ENCODE measurements around the gene BRAT1. TPM values are rescaled to one million over a fixed set of nuclear protein-coding genes. Genes with fewer than 3 reads are reported as not detected.

Gene BRAT1
- polyA plus RNA-seq, 1 donor from 2014 or later = 39.4 TPM

GRCh38 chr7:2510909-2511768 is 44.2 kb downstream of the BRAT1 start:
- Mint-ChIP-seq H3K27ac (peak overlapping the region; percentile 98 to 100 (median 98)), H3K4me3 (peak overlapping the region; percentile 75 to 94 (median 90)), H3K4me1 (peaks cover 4 to 34% (median 28%) of the 10 kb centered on the region in 3 donors), H3K9me3 (no peaks in the 10 kb centered on the region), H3K36me3 (no peaks in the 10 kb centered on the region), H3K27me3 (no peaks in the 10 kb centered on the region)

- H3K27ac Mint-ChIP-seq = peak overlapping the region; percentile 98 to 100 (median 98)
- H3K4me1 Mint-ChIP-seq = peaks cover 4 to 34% (median 28%) of the 10 kb centered on the region in 3 donors
- H3K27me3 Mint-ChIP-seq = no peaks in the 10 kb centered on the region
These were observed 45.1 kb downstream of the BRAT1 start for GRCh38 chr7:2510130-2510776.

GRCh38 chr7:2509298-2509906 is 45.9 kb downstream of the BRAT1 start:
- Mint-ChIP-seq H3K27me3 (no peaks in the 10 kb centered on the region), H3K36me3 (no peaks in the 10 kb centered on the region), H3K4me1 (peaks cover 4 to 34% (median 28%) of the 10 kb centered on the region in 3 donors), H3K4me3 (peak overlapping the region; percentile 77 to 89 (median 84)), H3K27ac (peak overlapping the region; percentile 98 to 100 (median 98)), H3K9me3 (no peaks in the 10 kb centered on the region)

More at GRCh38 chr7:2510130-2510776, 45.1 kb downstream of the BRAT1 start:
- Mint-ChIP-seq H3K36me3 (no peaks in the 10 kb centered on the region), H3K4me3 (peak overlapping the region; percentile 75 to 94 (median 90)), H3K9me3 (no peaks in the 10 kb centered on the region)

GRCh38 chr7:2508327-2509215 is 46.8 kb downstream of the BRAT1 start:
- H3K36me3 Mint-ChIP-seq = no peaks in the 10 kb centered on the region
- H3K9me3 Mint-ChIP-seq = no peaks in the 10 kb centered on the region
- H3K4me3 Mint-ChIP-seq = peak overlapping the region; percentile 77 to 89 (median 84)
- peaks cover 4 to 34% (median 28%) of the 10 kb centered on the region in 3 donors for H3K4me1 Mint-ChIP-seq
- H3K27me3 Mint-ChIP-seq = no peaks in the 10 kb centered on the region
- peak overlapping the region; percentile 98 to 100 (median 98) for H3K27ac Mint-ChIP-seq

- Mint-ChIP-seq H3K4me1 (peaks cover 4 to 30% (median 25%) of the 10 kb centered on the region in 3 donors), H3K36me3 (no peaks in the 10 kb centered on the region), H3K27ac (peak overlapping the region; percentile 98 to 100 (median 98)), H3K9me3 (no peaks in the 10 kb centered on the region), H3K27me3 (no peaks in the 10 kb centered on the region), H3K4me3 (peak overlapping the region; percentile 77 to 89 (median 84))
These were observed 47.4 kb downstream of the BRAT1 start for GRCh38 chr7:2507917-2508306.

GRCh38 chr7:2507208-2507916 is 48.0 kb downstream of the BRAT1 start:
- Mint-ChIP-seq H3K36me3 (no peaks in the 10 kb centered on the region), H3K9me3 (no peaks in the 10 kb centered on the region), H3K27me3 (no peaks in the 10 kb centered on the region), H3K27ac (peak overlapping the region; percentile 98 to 100 (median 98)), H3K4me3 (peak overlapping the region in 1 of 4 donors; percentile 81), H3K4me1 (peaks cover 4 to 24% (median 19%) of the 10 kb centered on the region in 3 donors)

GRCh38 chr7:2505401-2505800 is 49.9 kb downstream of the BRAT1 start:
- H3K4me1 Mint-ChIP-seq = peaks cover 0 to 15% (median 13%) of the 10 kb centered on the region in 3 donors
- H3K4me3 Mint-ChIP-seq = no peak overlapping the region
- peak overlapping the region in 1 of 3 donors; percentile 84 for H3K27ac Mint-ChIP-seq
- H3K27me3 Mint-ChIP-seq = no peaks in the 10 kb centered on the region
- no peaks in the 10 kb centered on the region for H3K9me3 Mint-ChIP-seq
- no peaks in the 10 kb centered on the region for H3K36me3 Mint-ChIP-seq

GRCh38 chr7:2504889-2505375 is 50.4 kb downstream of the BRAT1 start:
- H3K9me3 Mint-ChIP-seq = no peaks in the 10 kb centered on the region
- H3K4me3 Mint-ChIP-seq = no peak overlapping the region
- no peaks in the 10 kb centered on the region for H3K27me3 Mint-ChIP-seq
- H3K36me3 Mint-ChIP-seq = no peaks in the 10 kb centered on the region
- H3K27ac Mint-ChIP-seq = no peak overlapping the region
- peaks cover 0 to 12% (median 10%) of the 10 kb centered on the region in 3 donors for H3K4me1 Mint-ChIP-seq

- H3K9me3 Mint-ChIP-seq = no peaks in the 10 kb centered on the region
- peak overlapping the region in 1 of 4 donors; percentile 60 for H3K4me3 Mint-ChIP-seq
- H3K4me1 Mint-ChIP-seq = peaks cover 0 to 12% (median 10%) of the 10 kb centered on the region in 3 donors
- peak overlapping the region in 1 of 3 donors; percentile 37 for H3K27ac Mint-ChIP-seq
- no peaks in the 10 kb centered on the region for H3K27me3 Mint-ChIP-seq
- no peaks in the 10 kb centered on the region for H3K36me3 Mint-ChIP-seq
These were observed 51.0 kb downstream of the BRAT1 start for GRCh38 chr7:2504128-2504888.

- Mint-ChIP-seq H3K36me3 (no peaks in the 10 kb centered on the region), H3K27me3 (no peaks in the 10 kb centered on the region), H3K27ac (peak overlapping the region in 1 of 3 donors; percentile 43), H3K4me3 (no peak overlapping the region), H3K9me3 (no peaks in the 10 kb centered on the region), H3K4me1 (peaks cover 0 to 4% (median 2%) of the 10 kb centered on the region in 3 donors)
These were observed 52.0 kb downstream of the BRAT1 start for GRCh38 chr7:2503056-2503941.

GRCh38 chr7:2502647-2502966 is 52.7 kb downstream of the BRAT1 start:
- Mint-ChIP-seq H3K4me1 (no peaks in the 10 kb centered on the region), H3K4me3 (no peak overlapping the region), H3K27me3 (peaks cover under 1% of the 10 kb centered on the region), H3K27ac (no peak overlapping the region), H3K9me3 (no peaks in the 10 kb centered on the region), H3K36me3 (no peaks in the 10 kb centered on the region)

GRCh38 chr7:2501947-2502646 is 53.2 kb downstream of the BRAT1 start:
- H3K36me3 Mint-ChIP-seq = no peaks in the 10 kb centered on the region

More at GRCh38 chr7:2501947-2502646, 53.2 kb downstream of the BRAT1 start:
- Mint-ChIP-seq H3K27ac (peak overlapping the region in 1 of 3 donors; percentile 47), H3K27me3 (peaks cover 5% of the 10 kb centered on the region), H3K4me3 (no peak overlapping the region), H3K9me3 (no peaks in the 10 kb centered on the region), H3K4me1 (peaks cover 0 to 4% (median 0%) of the 10 kb centered on the region in 3 donors)

Measured in IgD-negative memory B cell (primary cell).